Measurements from ENCODE around the gene EPB41L4A. TPM values are rescaled to one million over a fixed set of nuclear protein-coding genes. Genes with fewer than 3 reads are reported as not detected.

Gene EPB41L4A
- total RNA-seq, 2 donors from 2014 or later: 7.0 to 16.2 TPM

Small RNA genes within 50 kb of the gene (small RNA-seq; reads per million reads assigned to genes)
- not detected for gene AC010265.1
- gene HMGB3P16: not detected
- gene SNORA13: 11.9 reads per million, percentile 92 among the genes with 10 or more reads in this experiment

All from body of pancreas (tissue), 2 donors.